NB4 (cell line): ENCODE results near the gene PRPF6.
"Not testable (repeated sequence)": the region's sequence is repeated elsewhere in the genome, so short reads cannot be mapped to it uniquely, and the experiment has no call there.

Source experiments
- DNase-seq: peaks from one replicate; pipeline ENCODE4 v3.0.0; 2010; ENCODE audit warnings: low read depth
- H3K4me3 ChIP-seq: one replicate; pipeline ENCODE4 v1.5.1; 2011; ENCODE audit warnings: mild to moderate bottlenecking, low read depth, low read length, moderate library complexity
- CTCF ChIP-seq: IDR thresholded peaks from one replicate; pipeline ENCODE4 v1.5.1; 2012; ENCODE audit warnings: low read depth, low read length
- MAX ChIP-seq: IDR thresholded peaks from 2 replicates; pipeline ENCODE4 v1.6.1; 2011; ENCODE audit warnings: low read depth, low read length
- MYC ChIP-seq: IDR thresholded peaks from 2 replicates; pipeline ENCODE4 v1.6.1; 2011; ENCODE audit warnings: low read depth, low read length
- POLR2A ChIP-seq: IDR thresholded peaks from 2 replicates; pipeline ENCODE4 v1.6.1; 2011; ENCODE audit warnings: mild to moderate bottlenecking; ENCODE audit not compliant: insufficient read length; ENCODE audit errors: extremely low read depth

Gene PRPF6

GRCh38 chr20:63958964-63959698 is 21.8 kb upstream of the PRPF6 start:
- no peak overlapping the region for H3K4me3 ChIP-seq
- peak; percentile 43 for DNase-seq
- no peak for TF ChIP-seq MAX
- TF ChIP-seq POLR2A = no peak
- TF ChIP-seq MYC = no peak
- TF ChIP-seq CTCF = no peak

- no peak for TF ChIP-seq MYC
- TF ChIP-seq MAX = no peak
- no peak for TF ChIP-seq POLR2A
- TF ChIP-seq CTCF = no peak
- DNase-seq = no peak
- no peak overlapping the region for H3K4me3 ChIP-seq
These were observed 21.2 kb upstream of the PRPF6 start for GRCh38 chr20:63959699-63960075.

- not testable (repeated sequence) for H3K4me3 ChIP-seq, DNase-seq
These were observed 20.0 kb upstream of the PRPF6 start for GRCh38 chr20:63960654-63961621.

GRCh38 chr20:63961664-63962425 is 19.1 kb upstream of the PRPF6 start:
- TF ChIP-seq POLR2A (no peak), CTCF (no peak), MAX (no peak), MYC (no peak)
- no peak overlapping the region for H3K4me3 ChIP-seq
- no peak for DNase-seq

- H3K4me3 ChIP-seq = no peak overlapping the region
- TF ChIP-seq MYC (no peak), POLR2A (no peak), MAX (no peak), CTCF (no peak)
- no peak for DNase-seq
These were observed 18.2 kb upstream of the PRPF6 start for GRCh38 chr20:63962426-63963347.
